GM23338 (cell line): ENCODE results near the gene SLC35F1.

ENCODE experiments used
- CREB1 ChIP-seq: fragments of 250-450 bp; sonication (Bioruptor Pico); IDR thresholded peaks from 2 replicates; pipeline ENCODE4 v1.5.0; 2020; ENCODE audit warnings: low read depth, mild to moderate bottlenecking, moderate library complexity
- EZH2 ChIP-seq: fragments of 200-600 bp; sonication (generic); IDR thresholded peaks from one replicate; pipeline ENCODE4 v1.8.0; 2017; ENCODE audit warnings: antibody characterized with exemption, mild to moderate bottlenecking, low read depth; ENCODE audit not compliant: unreplicated experiment
- EZH2phosphoT487 ChIP-seq: fragments of 200-600 bp; sonication (generic); IDR thresholded peaks from one replicate; pipeline ENCODE4 v1.8.1; 2018; ENCODE audit warnings: antibody characterized with exemption; ENCODE audit not compliant: unreplicated experiment
- NANOG ChIP-seq: IDR thresholded peaks from 2 replicates; pipeline ENCODE4 v1.6.1; 2016; ENCODE audit warnings: antibody characterized with exemption, borderline replicate concordance
- POLR2AphosphoS5 ChIP-seq: IDR thresholded peaks from 2 replicates; pipeline ENCODE4 v1.6.1; 2016; ENCODE audit warnings: antibody characterized with exemption, low read depth
- ZNF114 ChIP-seq: fragments of 250-450 bp; sonication (Bioruptor Pico); IDR thresholded peaks from 2 replicates; pipeline ENCODE4 v1.5.0; 2020; ENCODE audit warnings: mild to moderate bottlenecking, moderate library complexity
- TF ChIP-seq, protein P1 (sequence below), 2 experiments: fragments of 200-600 bp in 1 of 2; sonication (generic) in 1 of 2; conservative IDR thresholded peaks; 2 replicates each; pipeline versions ENCODE4 v1.5.1 to v1.6.1; 2016 to 2017; ENCODE audit warnings: antibody characterized with exemption in 2 of 2, low read depth in 2 of 2, mild to moderate bottlenecking in 2 of 2, moderate library complexity in 1 of 2
- TF ChIP-seq, protein P2 (sequence below): IDR thresholded peaks from one replicate; pipeline ENCODE4 v1.6.1; 2018; ENCODE audit warnings: antibody characterized with exemption; ENCODE audit not compliant: unreplicated experiment
- TF ChIP-seq, protein P3 (sequence below): IDR thresholded peaks from 2 replicates; pipeline ENCODE4 v1.6.1; 2016; ENCODE audit warnings: antibody characterized with exemption

DNA sequence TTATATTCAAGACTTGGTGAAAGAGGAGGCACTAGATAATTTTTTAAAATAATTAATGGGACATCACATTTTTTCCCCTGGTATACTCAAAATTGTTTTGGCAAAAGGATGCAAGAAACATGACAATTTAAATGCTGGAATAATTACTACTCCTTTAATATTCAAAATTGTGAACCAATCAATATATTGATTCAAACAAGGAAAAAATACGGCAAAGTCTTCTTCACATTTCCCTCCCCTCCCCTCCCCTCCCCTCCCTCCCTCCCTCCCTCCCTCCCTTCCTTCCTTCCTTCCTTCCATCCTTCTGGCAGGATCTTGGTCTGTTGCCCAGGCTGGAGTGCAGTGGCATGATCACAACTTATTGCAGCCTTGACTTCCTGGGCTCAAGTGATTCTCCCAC, 4.1 kb downstream of the SLC35F1 start:
- TF ChIP-seq, protein P1, sequence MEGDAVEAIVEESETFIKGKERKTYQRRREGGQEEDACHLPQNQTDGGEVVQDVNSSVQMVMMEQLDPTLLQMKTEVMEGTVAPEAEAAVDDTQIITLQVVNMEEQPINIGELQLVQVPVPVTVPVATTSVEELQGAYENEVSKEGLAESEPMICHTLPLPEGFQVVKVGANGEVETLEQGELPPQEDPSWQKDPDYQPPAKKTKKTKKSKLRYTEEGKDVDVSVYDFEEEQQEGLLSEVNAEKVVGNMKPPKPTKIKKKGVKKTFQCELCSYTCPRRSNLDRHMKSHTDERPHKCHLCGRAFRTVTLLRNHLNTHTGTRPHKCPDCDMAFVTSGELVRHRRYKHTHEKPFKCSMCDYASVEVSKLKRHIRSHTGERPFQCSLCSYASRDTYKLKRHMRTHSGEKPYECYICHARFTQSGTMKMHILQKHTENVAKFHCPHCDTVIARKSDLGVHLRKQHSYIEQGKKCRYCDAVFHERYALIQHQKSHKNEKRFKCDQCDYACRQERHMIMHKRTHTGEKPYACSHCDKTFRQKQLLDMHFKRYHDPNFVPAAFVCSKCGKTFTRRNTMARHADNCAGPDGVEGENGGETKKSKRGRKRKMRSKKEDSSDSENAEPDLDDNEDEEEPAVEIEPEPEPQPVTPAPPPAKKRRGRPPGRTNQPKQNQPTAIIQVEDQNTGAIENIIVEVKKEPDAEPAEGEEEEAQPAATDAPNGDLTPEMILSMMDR (conservative IDR thresholded peaks at IDR 0.05; ENCODE audit: low read depth in 2 of 2), result no peak
- TF ChIP-seq, protein P2, sequence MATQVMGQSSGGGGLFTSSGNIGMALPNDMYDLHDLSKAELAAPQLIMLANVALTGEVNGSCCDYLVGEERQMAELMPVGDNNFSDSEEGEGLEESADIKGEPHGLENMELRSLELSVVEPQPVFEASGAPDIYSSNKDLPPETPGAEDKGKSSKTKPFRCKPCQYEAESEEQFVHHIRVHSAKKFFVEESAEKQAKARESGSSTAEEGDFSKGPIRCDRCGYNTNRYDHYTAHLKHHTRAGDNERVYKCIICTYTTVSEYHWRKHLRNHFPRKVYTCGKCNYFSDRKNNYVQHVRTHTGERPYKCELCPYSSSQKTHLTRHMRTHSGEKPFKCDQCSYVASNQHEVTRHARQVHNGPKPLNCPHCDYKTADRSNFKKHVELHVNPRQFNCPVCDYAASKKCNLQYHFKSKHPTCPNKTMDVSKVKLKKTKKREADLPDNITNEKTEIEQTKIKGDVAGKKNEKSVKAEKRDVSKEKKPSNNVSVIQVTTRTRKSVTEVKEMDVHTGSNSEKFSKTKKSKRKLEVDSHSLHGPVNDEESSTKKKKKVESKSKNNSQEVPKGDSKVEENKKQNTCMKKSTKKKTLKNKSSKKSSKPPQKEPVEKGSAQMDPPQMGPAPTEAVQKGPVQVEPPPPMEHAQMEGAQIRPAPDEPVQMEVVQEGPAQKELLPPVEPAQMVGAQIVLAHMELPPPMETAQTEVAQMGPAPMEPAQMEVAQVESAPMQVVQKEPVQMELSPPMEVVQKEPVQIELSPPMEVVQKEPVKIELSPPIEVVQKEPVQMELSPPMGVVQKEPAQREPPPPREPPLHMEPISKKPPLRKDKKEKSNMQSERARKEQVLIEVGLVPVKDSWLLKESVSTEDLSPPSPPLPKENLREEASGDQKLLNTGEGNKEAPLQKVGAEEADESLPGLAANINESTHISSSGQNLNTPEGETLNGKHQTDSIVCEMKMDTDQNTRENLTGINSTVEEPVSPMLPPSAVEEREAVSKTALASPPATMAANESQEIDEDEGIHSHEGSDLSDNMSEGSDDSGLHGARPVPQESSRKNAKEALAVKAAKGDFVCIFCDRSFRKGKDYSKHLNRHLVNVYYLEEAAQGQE, result no peak
- TF ChIP-seq POLR2AphosphoS5 (no peak), EZH2 (no peak), EZH2phosphoT487 (no peak), NANOG (no peak), CREB1 (CRISPR knock-in tag) (no peak), ZNF114 (CRISPR knock-in tag) (no peak)
- TF ChIP-seq, protein P3, sequence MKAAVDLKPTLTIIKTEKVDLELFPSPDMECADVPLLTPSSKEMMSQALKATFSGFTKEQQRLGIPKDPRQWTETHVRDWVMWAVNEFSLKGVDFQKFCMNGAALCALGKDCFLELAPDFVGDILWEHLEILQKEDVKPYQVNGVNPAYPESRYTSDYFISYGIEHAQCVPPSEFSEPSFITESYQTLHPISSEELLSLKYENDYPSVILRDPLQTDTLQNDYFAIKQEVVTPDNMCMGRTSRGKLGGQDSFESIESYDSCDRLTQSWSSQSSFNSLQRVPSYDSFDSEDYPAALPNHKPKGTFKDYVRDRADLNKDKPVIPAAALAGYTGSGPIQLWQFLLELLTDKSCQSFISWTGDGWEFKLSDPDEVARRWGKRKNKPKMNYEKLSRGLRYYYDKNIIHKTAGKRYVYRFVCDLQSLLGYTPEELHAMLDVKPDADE, result no peak
